GM23338 (cell line): Measurements from ENCODE around the gene STRN4.

ENCODE experiments used
- CREB1 ChIP-seq: fragments of 250-450 bp; sonication (Bioruptor Pico); IDR thresholded peaks from 2 replicates; pipeline ENCODE4 v1.5.0; 2020; ENCODE audit warnings: low read depth, mild to moderate bottlenecking, moderate library complexity
- CTCF ChIP-seq, 2 experiments: fragments of 200-600 bp in 1 of 2; sonication (generic) in 1 of 2; conservative IDR thresholded peaks; 2 replicates each; pipeline versions ENCODE4 v1.5.1 to v1.6.1; 2016 to 2017; ENCODE audit warnings: antibody characterized with exemption in 2 of 2, low read depth in 2 of 2, mild to moderate bottlenecking in 2 of 2, moderate library complexity in 1 of 2
- ETS1 ChIP-seq: IDR thresholded peaks from 2 replicates; pipeline ENCODE4 v1.6.1; 2016; ENCODE audit warnings: antibody characterized with exemption
- EZH2 ChIP-seq: fragments of 200-600 bp; sonication (generic); IDR thresholded peaks from one replicate; pipeline ENCODE4 v1.8.0; 2017; ENCODE audit warnings: antibody characterized with exemption, mild to moderate bottlenecking, low read depth; ENCODE audit not compliant: unreplicated experiment
- EZH2phosphoT487 ChIP-seq: fragments of 200-600 bp; sonication (generic); IDR thresholded peaks from one replicate; pipeline ENCODE4 v1.8.1; 2018; ENCODE audit warnings: antibody characterized with exemption; ENCODE audit not compliant: unreplicated experiment
- JUNB ChIP-seq: IDR thresholded peaks from one replicate; pipeline ENCODE4 v1.6.1; 2016; ENCODE audit warnings: antibody characterized with exemption; ENCODE audit not compliant: unreplicated experiment
- POLR2AphosphoS5 ChIP-seq: IDR thresholded peaks from 2 replicates; pipeline ENCODE4 v1.6.1; 2016; ENCODE audit warnings: antibody characterized with exemption, low read depth
- REST ChIP-seq: IDR thresholded peaks from one replicate; pipeline ENCODE4 v1.6.1; 2018; ENCODE audit warnings: antibody characterized with exemption; ENCODE audit not compliant: unreplicated experiment
- ZNF114 ChIP-seq: fragments of 250-450 bp; sonication (Bioruptor Pico); IDR thresholded peaks from 2 replicates; pipeline ENCODE4 v1.5.0; 2020; ENCODE audit warnings: mild to moderate bottlenecking, moderate library complexity
- ZNF331 ChIP-seq: fragments of 250-450 bp; sonication (Bioruptor Pico); IDR thresholded peaks from 2 replicates; pipeline ENCODE4 v1.5.0; 2020; ENCODE audit warnings: low read depth, mild to moderate bottlenecking, moderate library complexity

GRCh38 chr19:46737298-46737654 lies 9.0 kb downstream of the STRN4 start:
- no peak for TF ChIP-seq CTCF (conservative IDR thresholded peaks at IDR 0.05; ENCODE audit: low read depth in 2 of 2)
- TF ChIP-seq CREB1, result no peak
- no peak for TF ChIP-seq POLR2AphosphoS5
- no peak for TF ChIP-seq REST
- no peak for TF ChIP-seq EZH2
- no peak for TF ChIP-seq EZH2phosphoT487
- TF ChIP-seq ZNF114, result no peak
- no peak for TF ChIP-seq JUNB
- no peak for TF ChIP-seq ZNF331 (CRISPR knock-in tag)
- no peak for TF ChIP-seq ETS1
